ENCODE results near the gene CACNB1. TPM values are rescaled to one million over a fixed set of nuclear protein-coding genes. Genes with fewer than 3 reads are reported as not detected.

CACNB1 gene
- total RNA-seq, 1 experiment from 2014 or later = 20.0 TPM

- Histone ChIP-seq H2BK15ac (ENCODE audit: low read depth, low read length) (no peak overlapping the region), H3K79me1 (ENCODE audit: insufficient read depth, low read depth, low read length, poor library complexity, severe bottlenecking) (peaks cover 4% of the 10 kb centered on the region), H3K23ac (ENCODE audit: insufficient read length, low read depth, low read length) (no peak overlapping the region), H4K5ac (ENCODE audit: insufficient read length, low read depth, low read length) (no peak overlapping the region), H3K4me1 (ENCODE audit: insufficient read depth, low read length) (peaks cover 4% of the 10 kb centered on the region; the same call in 1 of the 2 replicates), H4K8ac (replicated peaks; ENCODE audit: insufficient read length, low read depth, low read length) (no peak overlapping the region), H3K9ac (ENCODE audit: extremely low read depth, insufficient read length, low read length) (no peak overlapping the region), H3K4me2 (ENCODE audit: insufficient read depth, insufficient read length, low read length) (peak overlapping the region; percentile 68), H2BK12ac (ENCODE audit: insufficient read length, low read depth, low read length) (no peak overlapping the region), H2BK20ac (ENCODE audit: low read depth, low read length, poor library complexity, severe bottlenecking) (no peak overlapping the region), H2BK5ac (ENCODE audit: insufficient read length, low read length) (no peak overlapping the region), H3K18ac (ENCODE audit: insufficient read length, low read depth, low read length) (no peak overlapping the region), H3K4ac (ENCODE audit: low read depth, low read length) (no peak overlapping the region), H3K14ac (ENCODE audit: insufficient read depth, low read length) (no peak overlapping the region), H3K27ac (ENCODE audit: insufficient read length, low read depth, low read length) (no peak overlapping the region), H4K91ac (ENCODE audit: insufficient read length, low read depth, low read length) (no peak overlapping the region), H3K27me3 (ENCODE audit: insufficient read depth, low read length) (peaks cover 4% of the 10 kb centered on the region; the same call in 1 of the 2 replicates), H2BK120ac (ENCODE audit: low read depth, low read length, poor library complexity, severe bottlenecking) (no peak overlapping the region), H2AK5ac (ENCODE audit: insufficient read length, low read length) (no peak overlapping the region), H4K20me1 (ENCODE audit: control insufficient read depth, insufficient read depth, insufficient read length) (peaks cover 4% of the 10 kb centered on the region), H3K79me2 (ENCODE audit: insufficient read depth, low read length) (peaks cover 9% of the 10 kb centered on the region; the same call in 1 of the 2 replicates), H2AFZ (ENCODE audit: low read length) (no peak overlapping the region), H3T11ph (ENCODE audit: low read length) (no peak overlapping the region), H3K9me3 (ENCODE audit: control insufficient read depth, low read depth, low read length) (no peaks in the 10 kb centered on the region), H3K23me2 (ENCODE audit: insufficient read length, low read depth, low read length, poor library complexity, severe bottlenecking) (peaks cover 15% of the 10 kb centered on the region), H3K56ac (ENCODE audit: insufficient read length, low read depth, low read length) (no peak overlapping the region)
- Mint-ChIP-seq H3K27me3 (ENCODE audit: low read depth) (no peaks in the 10 kb centered on the region), H3K4me3 (peak overlapping the region; percentile 98), H3K36me3 (ENCODE audit: insufficient read depth in 1 of 3, low read depth in 3 of 3) (peaks cover 14 to 37% (median 31%) of the 10 kb centered on the region in 3 experiments), H3K27ac (peak overlapping the region in 1 of 3 experiments; percentile 86; a peak in 3 of 7 replicates), H3K4me1 (peaks cover 30 to 45% of the 10 kb centered on the region in 2 experiments), H3K9me3 (peaks cover 0 to 7% of the 10 kb centered on the region in 2 experiments; a peak in 1 of 5 replicates)
- TF ChIP-seq, protein P1, sequence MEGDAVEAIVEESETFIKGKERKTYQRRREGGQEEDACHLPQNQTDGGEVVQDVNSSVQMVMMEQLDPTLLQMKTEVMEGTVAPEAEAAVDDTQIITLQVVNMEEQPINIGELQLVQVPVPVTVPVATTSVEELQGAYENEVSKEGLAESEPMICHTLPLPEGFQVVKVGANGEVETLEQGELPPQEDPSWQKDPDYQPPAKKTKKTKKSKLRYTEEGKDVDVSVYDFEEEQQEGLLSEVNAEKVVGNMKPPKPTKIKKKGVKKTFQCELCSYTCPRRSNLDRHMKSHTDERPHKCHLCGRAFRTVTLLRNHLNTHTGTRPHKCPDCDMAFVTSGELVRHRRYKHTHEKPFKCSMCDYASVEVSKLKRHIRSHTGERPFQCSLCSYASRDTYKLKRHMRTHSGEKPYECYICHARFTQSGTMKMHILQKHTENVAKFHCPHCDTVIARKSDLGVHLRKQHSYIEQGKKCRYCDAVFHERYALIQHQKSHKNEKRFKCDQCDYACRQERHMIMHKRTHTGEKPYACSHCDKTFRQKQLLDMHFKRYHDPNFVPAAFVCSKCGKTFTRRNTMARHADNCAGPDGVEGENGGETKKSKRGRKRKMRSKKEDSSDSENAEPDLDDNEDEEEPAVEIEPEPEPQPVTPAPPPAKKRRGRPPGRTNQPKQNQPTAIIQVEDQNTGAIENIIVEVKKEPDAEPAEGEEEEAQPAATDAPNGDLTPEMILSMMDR (conservative IDR thresholded peaks at IDR 0.05) = no peak
- WGBS (ENCODE audit: extremely low coverage, insufficient read length, low lambda C conversion rate) = no CpG with 5 or more reads among the region's 8 CpGs
- DNase-seq = peak; percentile 46
Observed at GRCh38 chr17:39195568-39196160, 1.8 kb downstream of the CACNB1 start.

Measured in H9 (cell line).